HFFc6 (cell line): ENCODE measurements around the gene CCS. TPM values are rescaled to one million over a fixed set of nuclear protein-coding genes. Genes with fewer than 3 reads are reported as not detected.

Experiments used
- DNase-seq: peaks from one replicate; pipeline ENCODE4 v3.0.0-alpha.2; 2018
- H3K27ac Mint-ChIP-seq: 2 replicates; pipeline ENCODE4 v1.8.0; 2020; ENCODE audit warnings: mild to moderate bottlenecking, mixed read lengths
- H3K27me3 Mint-ChIP-seq: 2 replicates; pipeline ENCODE4 v1.8.0; 2021; ENCODE audit warnings: mild to moderate bottlenecking, moderate library complexity, mixed read lengths; ENCODE audit not compliant: insufficient read depth
- H3K36me3 Mint-ChIP-seq: 2 replicates; pipeline ENCODE4 v1.8.0; 2021; ENCODE audit warnings: low read depth, mixed read lengths
- H3K4me1 Mint-ChIP-seq: 2 replicates; pipeline ENCODE4 v1.8.0; 2020; ENCODE audit warnings: low read depth, mixed read lengths
- H3K4me3 Mint-ChIP-seq: 2 replicates; pipeline ENCODE4 v1.8.0; 2020; ENCODE audit warnings: mild to moderate bottlenecking, moderate library complexity, mixed read lengths
- H3K9me3 Mint-ChIP-seq: 2 replicates; pipeline ENCODE4 v1.8.0; 2020; ENCODE audit warnings: mild to moderate bottlenecking, mixed read lengths
- total RNA-seq, 6 experiments: library from RNA; stranded (reverse); fragmentation: NEBNext Ultra II Directional; extraction: Animal tissue kit (Norgen Biotek cat#: 25700); gene quantifications; 2 replicates in 1 of 6; 3 replicates in 5 of 6; pipeline ENCODE4 v1.2.3, GENCODE V29; 2021
- TF ChIP-seq, protein P1 (sequence below): fragments of 200-600 bp; sonication (generic); IDR thresholded peaks from 2 replicates; pipeline ENCODE4 v1.5.0; 2021; ENCODE audit warnings: antibody characterized with exemption, mild to moderate bottlenecking

The CCS gene
- total RNA-seq, 6 experiments from 2014 or later, result 25.8 to 27.4 (median 26.5) TPM

GRCh38 chr11:66546966-66547661 lies 45.9 kb upstream of the CCS start:
- H3K9me3 Mint-ChIP-seq, result no peaks in the 10 kb centered on the region
- DNase-seq, result no peak
- H3K27me3 Mint-ChIP-seq, result peaks cover 19% of the 10 kb centered on the region
- peaks cover 6% of the 10 kb centered on the region for H3K36me3 Mint-ChIP-seq
- TF ChIP-seq, protein P1, sequence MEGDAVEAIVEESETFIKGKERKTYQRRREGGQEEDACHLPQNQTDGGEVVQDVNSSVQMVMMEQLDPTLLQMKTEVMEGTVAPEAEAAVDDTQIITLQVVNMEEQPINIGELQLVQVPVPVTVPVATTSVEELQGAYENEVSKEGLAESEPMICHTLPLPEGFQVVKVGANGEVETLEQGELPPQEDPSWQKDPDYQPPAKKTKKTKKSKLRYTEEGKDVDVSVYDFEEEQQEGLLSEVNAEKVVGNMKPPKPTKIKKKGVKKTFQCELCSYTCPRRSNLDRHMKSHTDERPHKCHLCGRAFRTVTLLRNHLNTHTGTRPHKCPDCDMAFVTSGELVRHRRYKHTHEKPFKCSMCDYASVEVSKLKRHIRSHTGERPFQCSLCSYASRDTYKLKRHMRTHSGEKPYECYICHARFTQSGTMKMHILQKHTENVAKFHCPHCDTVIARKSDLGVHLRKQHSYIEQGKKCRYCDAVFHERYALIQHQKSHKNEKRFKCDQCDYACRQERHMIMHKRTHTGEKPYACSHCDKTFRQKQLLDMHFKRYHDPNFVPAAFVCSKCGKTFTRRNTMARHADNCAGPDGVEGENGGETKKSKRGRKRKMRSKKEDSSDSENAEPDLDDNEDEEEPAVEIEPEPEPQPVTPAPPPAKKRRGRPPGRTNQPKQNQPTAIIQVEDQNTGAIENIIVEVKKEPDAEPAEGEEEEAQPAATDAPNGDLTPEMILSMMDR, result no peak
- peak overlapping the region; percentile 78; the same call in 1 of the 2 replicates for H3K4me3 Mint-ChIP-seq
- H3K4me1 Mint-ChIP-seq, result peaks cover 27% of the 10 kb centered on the region
- H3K27ac Mint-ChIP-seq, result no peak overlapping the region

- H3K27ac Mint-ChIP-seq, result no peak overlapping the region
- DNase-seq, result no peak
- H3K36me3 Mint-ChIP-seq, result peaks cover under 1% of the 10 kb centered on the region
- no peak overlapping the region for H3K4me3 Mint-ChIP-seq
- peaks cover 22% of the 10 kb centered on the region for H3K4me1 Mint-ChIP-seq
- TF ChIP-seq, protein P1, result no peak
- no peaks in the 10 kb centered on the region for H3K9me3 Mint-ChIP-seq
- peaks cover 17% of the 10 kb centered on the region for H3K27me3 Mint-ChIP-seq
Observed at GRCh38 chr11:66547662-66548009, 45.3 kb upstream of the CCS start.

DNA sequence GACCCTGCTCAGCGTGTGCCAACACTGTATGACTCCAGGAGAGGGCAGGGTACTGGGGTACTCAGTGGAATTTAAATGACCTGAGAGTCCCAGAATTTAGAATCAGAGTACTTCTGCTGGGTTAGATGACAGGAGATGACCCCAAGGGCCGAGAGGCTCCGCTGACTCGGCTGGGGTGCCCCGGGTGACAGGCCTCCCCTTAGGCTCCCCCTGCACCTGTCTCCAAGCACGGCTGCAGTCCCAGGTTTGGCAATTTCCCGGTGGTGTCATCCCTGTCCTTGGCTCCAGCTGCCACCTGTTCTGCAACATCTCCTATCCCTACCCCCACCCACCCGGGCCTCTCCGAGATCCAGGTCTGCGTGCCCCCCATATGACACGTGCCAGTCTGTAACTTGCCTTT lies 44.9 kb upstream of the CCS start:
- H3K27ac Mint-ChIP-seq, result no peak overlapping the region
- H3K4me1 Mint-ChIP-seq, result peaks cover 18% of the 10 kb centered on the region
- TF ChIP-seq, protein P1, result no peak

DNA sequence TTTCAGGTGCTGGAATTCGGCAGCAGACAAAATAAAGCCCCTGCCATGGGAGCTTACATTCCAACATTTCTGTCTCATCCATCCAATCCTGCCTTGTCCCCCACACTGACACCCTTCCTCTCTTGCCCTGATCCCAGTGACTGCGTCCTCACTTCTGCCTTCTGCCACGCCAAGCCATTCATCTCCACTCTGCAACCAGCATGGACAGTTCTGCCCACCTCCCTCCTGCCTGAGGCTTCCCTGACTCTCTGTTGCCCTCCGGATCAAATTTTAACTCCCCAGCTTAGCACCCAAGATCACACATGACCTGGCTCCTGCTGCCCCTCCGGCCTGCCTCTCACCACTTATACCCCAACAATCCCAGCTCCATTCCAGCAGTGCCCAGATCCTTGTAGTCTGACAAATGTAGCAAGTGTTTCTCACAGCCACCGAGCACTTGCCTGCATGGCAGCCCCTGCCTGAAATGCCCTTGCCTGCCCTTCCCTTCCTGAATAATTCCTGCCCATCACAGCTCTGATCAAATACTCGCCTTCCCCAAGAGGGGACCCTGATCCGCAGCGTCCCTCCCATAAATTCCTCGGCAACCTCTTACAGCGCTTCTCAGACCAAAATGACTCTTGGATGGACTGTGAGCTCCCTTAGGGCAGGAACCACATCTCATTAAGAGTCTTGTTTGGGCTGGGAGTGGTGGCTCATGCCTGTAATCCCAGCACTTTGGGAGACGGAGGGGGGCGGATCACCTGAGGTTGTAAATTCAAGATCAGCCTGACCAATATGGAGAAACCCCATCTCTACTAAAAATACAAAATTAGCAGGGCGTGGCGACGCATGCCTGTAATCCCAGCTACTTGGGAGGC lies 44.0 kb upstream of the CCS start:
- Mint-ChIP-seq H3K9me3 (no peaks in the 10 kb centered on the region), H3K27ac (no peak overlapping the region), H3K4me3 (no peak overlapping the region), H3K27me3 (peaks cover 19% of the 10 kb centered on the region), H3K36me3 (no peaks in the 10 kb centered on the region), H3K4me1 (peaks cover 12% of the 10 kb centered on the region)
- TF ChIP-seq, protein P1, result no peak
- no peak for DNase-seq

More for the DNA sequence above, 44.9 kb upstream of the CCS start:
- Mint-ChIP-seq H3K9me3 (no peaks in the 10 kb centered on the region), H3K27me3 (peaks cover 17% of the 10 kb centered on the region), H3K4me3 (no peak overlapping the region), H3K36me3 (no peaks in the 10 kb centered on the region)
- no peak for DNase-seq

GRCh38 chr11:66549696-66550095 lies 43.3 kb upstream of the CCS start:
- TF ChIP-seq, protein P1, result no peak
- Mint-ChIP-seq H3K27me3 (peaks cover 21% of the 10 kb centered on the region), H3K9me3 (no peaks in the 10 kb centered on the region), H3K27ac (no peak overlapping the region), H3K4me3 (no peak overlapping the region), H3K36me3 (no peaks in the 10 kb centered on the region), H3K4me1 (peaks cover 6% of the 10 kb centered on the region)
- DNase-seq, result no peak
